HL-60 (cell line): ENCODE results near the gene SCAMP2.

Experiments used
- DNase-seq, 2 experiments: peaks; one replicate each; pipeline ENCODE4 v3.0.0-alpha.2; 2010 to 2020; ENCODE audit warnings: low read depth in 1 of 2, low spot score in 1 of 2
- H3K27ac ChIP-seq: fragments of 250-450 bp; sonication (Bioruptor Pico); replicated peaks from 2 replicates; pipeline ENCODE4 v1.5.1; 2020; ENCODE audit warnings: mild to moderate bottlenecking, moderate library complexity
- H3K27me3 ChIP-seq: fragments of 250-450 bp; sonication (Bioruptor Pico); 2 replicates; pipeline ENCODE4 v1.5.1; 2021; ENCODE audit warnings: mild to moderate bottlenecking, moderate library complexity; ENCODE audit not compliant: insufficient read depth, poor library complexity, severe bottlenecking
- H3K4me3 ChIP-seq: replicated peaks from 2 replicates; pipeline ENCODE4 v1.5.1; 2011; ENCODE audit warnings: mild to moderate bottlenecking, control low read depth, low read length; ENCODE audit not compliant: insufficient read depth
- CTCF ChIP-seq: IDR thresholded peaks from one replicate; pipeline ENCODE4 v1.5.1; 2011; ENCODE audit warnings: low read length, control low read depth, inconsistent platforms; ENCODE audit not compliant: insufficient read depth
- GABPA ChIP-seq: IDR thresholded peaks from 2 replicates; pipeline ENCODE4 v1.6.1; 2012; ENCODE audit warnings: low read depth
- POLR2AphosphoS5 ChIP-seq: IDR thresholded peaks from 2 replicates; pipeline ENCODE4 v1.6.1; 2012; ENCODE audit warnings: low read depth
- REST ChIP-seq: IDR thresholded peaks from 2 replicates; pipeline ENCODE4 v1.6.1; 2012; ENCODE audit warnings: low read depth; ENCODE audit not compliant: insufficient replicate concordance
- SPI1 ChIP-seq: IDR thresholded peaks from 2 replicates; pipeline ENCODE4 v1.6.1; 2012; ENCODE audit warnings: low read depth, mild to moderate bottlenecking, borderline replicate concordance

SCAMP2 gene

GRCh38 chr15:74906450-74907162 lies 33.4 kb upstream of the SCAMP2 start, which contains the start of gene FAM219B:
TSS of gene FAM219B (minus strand) at chr15:74906851. CDS start at chr15:74906800, 51 bp downstream.
- TF ChIP-seq POLR2AphosphoS5 = peak; percentile 84
- no peak for TF ChIP-seq CTCF
- H3K27me3 ChIP-seq = no peaks in the 10 kb centered on the region
- peak; percentile 69 to 90 for DNase-seq
- H3K4me3 ChIP-seq = peak within 1 kb of the TSS; percentile 84
- H3K27ac ChIP-seq = peak within 1 kb of the TSS; percentile 84

- Histone ChIP-seq H3K27me3 (no peaks in the 10 kb centered on the region), H3K4me3 (peak overlapping the region; percentile 84), H3K27ac (peak overlapping the region; percentile 84)
- TF ChIP-seq POLR2AphosphoS5 (no peak), CTCF (no peak), SPI1 (no peak), GABPA (no peak), REST (no peak)
- peak in 1 of 2 experiments; percentile 43 for DNase-seq
These were observed 32.9 kb upstream of the SCAMP2 start for GRCh38 chr15:74906067-74906449.

- Histone ChIP-seq H3K27me3 (no peaks in the 10 kb centered on the region), H3K27ac (no peak overlapping the region), H3K4me3 (no peak overlapping the region)
- TF ChIP-seq SPI1 (no peak), CTCF (no peak), POLR2AphosphoS5 (no peak), GABPA (no peak), REST (no peak)
- no peak for DNase-seq
These were observed 31.1 kb upstream of the SCAMP2 start for GRCh38 chr15:74904190-74904805.
